Measurements from ENCODE around the gene TSPAN18.

DNA sequence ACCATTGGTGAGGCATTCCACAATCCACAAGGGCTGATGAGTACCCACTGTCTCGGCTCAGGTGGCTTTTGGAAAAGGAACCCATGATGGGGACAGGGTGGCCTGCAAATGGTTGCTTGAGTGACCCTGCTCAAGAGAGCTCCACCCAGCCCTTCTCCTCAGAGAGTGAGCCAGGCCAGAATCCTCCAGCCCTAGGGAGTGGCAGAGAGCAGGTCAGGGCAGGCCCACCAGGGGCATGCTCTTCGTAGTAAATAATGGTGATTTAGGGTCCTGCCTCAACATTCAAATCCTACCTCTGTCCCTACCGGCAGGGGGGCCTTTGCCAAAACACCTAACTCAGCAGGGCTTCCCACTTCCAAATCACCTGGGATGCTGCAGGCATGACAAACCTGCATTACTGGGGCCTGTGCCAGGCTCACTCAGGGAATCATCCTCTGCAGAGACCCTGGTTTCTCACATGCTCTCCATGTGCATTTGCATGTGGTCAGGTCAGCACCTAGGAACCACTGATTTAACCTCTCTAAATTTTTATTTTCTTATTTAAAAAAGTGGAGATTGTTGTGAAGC, 241.3 kb downstream of the TSPAN18 start:
- TF ChIP-seq, protein P1, sequence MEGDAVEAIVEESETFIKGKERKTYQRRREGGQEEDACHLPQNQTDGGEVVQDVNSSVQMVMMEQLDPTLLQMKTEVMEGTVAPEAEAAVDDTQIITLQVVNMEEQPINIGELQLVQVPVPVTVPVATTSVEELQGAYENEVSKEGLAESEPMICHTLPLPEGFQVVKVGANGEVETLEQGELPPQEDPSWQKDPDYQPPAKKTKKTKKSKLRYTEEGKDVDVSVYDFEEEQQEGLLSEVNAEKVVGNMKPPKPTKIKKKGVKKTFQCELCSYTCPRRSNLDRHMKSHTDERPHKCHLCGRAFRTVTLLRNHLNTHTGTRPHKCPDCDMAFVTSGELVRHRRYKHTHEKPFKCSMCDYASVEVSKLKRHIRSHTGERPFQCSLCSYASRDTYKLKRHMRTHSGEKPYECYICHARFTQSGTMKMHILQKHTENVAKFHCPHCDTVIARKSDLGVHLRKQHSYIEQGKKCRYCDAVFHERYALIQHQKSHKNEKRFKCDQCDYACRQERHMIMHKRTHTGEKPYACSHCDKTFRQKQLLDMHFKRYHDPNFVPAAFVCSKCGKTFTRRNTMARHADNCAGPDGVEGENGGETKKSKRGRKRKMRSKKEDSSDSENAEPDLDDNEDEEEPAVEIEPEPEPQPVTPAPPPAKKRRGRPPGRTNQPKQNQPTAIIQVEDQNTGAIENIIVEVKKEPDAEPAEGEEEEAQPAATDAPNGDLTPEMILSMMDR (IDR thresholded peaks at IDR 0.05; ENCODE audit: low read length): no peak
- no peak for TF ChIP-seq EZH2phosphoT487 (IDR thresholded peaks at IDR 0.05; ENCODE audit: low read length)
